ENCODE measurements around the gene NAA80. TPM values are rescaled to one million over a fixed set of nuclear protein-coding genes. Genes with fewer than 3 reads are reported as not detected.
"Not testable (repeated sequence)": the region's sequence is repeated elsewhere in the genome, so short reads cannot be mapped to it uniquely, and the experiment has no call there.

The NAA80 gene
- total and polyA plus RNA-seq, 2 of the 8 experiments (the other 6 are each of a cell fraction or from before 2014, with no cell fraction given) = 11.3 to 16.7 TPM

DNA sequence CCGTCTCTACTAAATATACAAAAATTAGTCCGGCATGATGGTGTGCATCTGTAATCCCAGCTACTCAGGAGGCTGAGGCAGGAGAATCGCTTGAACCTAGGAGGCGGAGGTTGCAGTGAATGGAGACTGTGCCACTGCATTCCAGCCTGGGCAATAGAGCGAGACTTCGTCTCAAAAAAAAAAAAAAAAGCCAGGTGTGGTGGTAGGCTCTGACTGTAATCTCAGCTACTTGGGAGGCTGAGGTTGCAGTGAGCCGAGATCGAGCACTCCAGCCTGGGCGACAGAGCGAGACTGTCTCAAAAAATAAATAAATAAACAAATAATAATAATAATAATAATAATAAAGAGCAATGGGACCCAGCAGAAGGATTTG, 26.7 kb downstream of the NAA80 start:
- Histone ChIP-seq H3K4me1 (replicated peaks in 1 of 4; ENCODE audit: control insufficient read depth in 3 of 4, insufficient read depth in 4 of 4, low read length in 3 of 4) (peaks cover 0 to 26% (median 24%) of the 10 kb centered on the region in 4 experiments; a peak in 6 of 7 replicates), H3K27me3 (replicated peaks in 1 of 4; ENCODE audit: control insufficient read depth in 3 of 4, extremely low read depth in 1 of 4, insufficient read depth in 3 of 4, low read length in 3 of 4) (peaks cover 27 to 47% (median 41%) of the 10 kb centered on the region in 4 experiments), H3K4me2 (ENCODE audit: insufficient read depth in 1 of 2, low read depth in 2 of 2, low read length in 2 of 2) (peak overlapping the region in 1 of 2 experiments; percentile 2; a peak in 1 of 4 replicates)
- not testable (repeated sequence) for H4K20me1 ChIP-seq (replicated peaks in 1 of 2; ENCODE audit: control insufficient read depth in 1 of 2, insufficient read depth in 2 of 2, low read length in 2 of 2); H3K4ac ChIP-seq (replicated peaks; ENCODE audit: insufficient read length, low read depth, low read length); H3K9me3 ChIP-seq (ENCODE audit: insufficient read depth in 2 of 2, low read depth in 1 of 2, low read length in 1 of 2); H2BK20ac ChIP-seq (ENCODE audit: low read length); H3K56ac ChIP-seq (replicated peaks; ENCODE audit: insufficient read length, low read depth, low read length); H4K5ac ChIP-seq (ENCODE audit: insufficient read length, low read depth, low read length); H3K79me1 ChIP-seq (ENCODE audit: low read depth, low read length); FAIRE-seq; H2BK5ac ChIP-seq (ENCODE audit: low read depth, low read length); H3K18ac ChIP-seq (ENCODE audit: extremely low read depth, low read length); H3K23ac ChIP-seq (ENCODE audit: insufficient read length); H2BK15ac ChIP-seq (ENCODE audit: low read length); H2AK5ac ChIP-seq (ENCODE audit: low read depth, low read length); H2BK120ac ChIP-seq (replicated peaks; ENCODE audit: low read depth, low read length); H3K79me2 ChIP-seq (ENCODE audit: control insufficient read depth in 1 of 2, insufficient read depth in 2 of 2, low read length in 2 of 2); H2AFZ ChIP-seq (ENCODE audit: low read length); H3K9ac ChIP-seq (replicated peaks in 1 of 4; ENCODE audit: extremely low read depth in 1 of 4, low read depth in 3 of 4, low read length in 3 of 4); H4K8ac ChIP-seq (ENCODE audit: extremely low read depth, insufficient read depth, low read length); H2BK12ac ChIP-seq (ENCODE audit: low read depth, low read length); H3K27ac ChIP-seq (ENCODE audit: low read depth, low read length); H3K14ac ChIP-seq (ENCODE audit: insufficient read length); DNase-seq (ENCODE audit: low read depth in 1 of 2, low spot score in 2 of 2); H3K36me3 ChIP-seq (ENCODE audit: control insufficient read depth in 2 of 4, insufficient read depth in 4 of 4, low read length in 3 of 4); H3K4me3 ChIP-seq (ENCODE audit: extremely low read depth in 1 of 4, insufficient read depth in 2 of 4, low read depth in 3 of 4, low read length in 4 of 4); H3K23me2 ChIP-seq (ENCODE audit: low read depth, low read length); H4K91ac ChIP-seq (replicated peaks; ENCODE audit: insufficient read length, low read length)
- CTCF ChIA-PET (ENCODE audit: partially characterized antibody) = interaction anchor here (0.7 to 53.5 kb wide), 8 partner anchors 9 to 89 kb away, joined by 3 to 2149 read pairs (median 31); partner anchors contain the start of genes GNAI2 and SLC38A3
- POLR2A ChIA-PET (ENCODE audit: partially characterized antibody) = interaction anchor here (0.7 to 4.4 kb wide), 6 partner anchors 8 to 98 kb away, joined by 3 to 35 read pairs (median 4); partner anchors contain the start of gene IFRD2
- 79% methylated on average over 10 of the region's 10 CpGs; no CpG with 5 or more reads in 1 of the 2 experiments for WGBS, 2 experiments (ENCODE audit: extremely low coverage in 1 of 2, insufficient coverage in 1 of 2, insufficient read length in 1 of 2, insufficient replicate concordance in 2 of 2, low coverage in 1 of 2, low lambda C conversion rate in 2 of 2, missing lambda C conversion rate in 1 of 2)

Measured in H1 (cell line).